GM21576 (cell line): Measurements from ENCODE around the gene SEMA4A.
"Not testable (repeated sequence)": the region's sequence is repeated elsewhere in the genome, so short reads cannot be mapped to it uniquely, and the experiment has no call there.

Experiments used
- ATAC-seq: cut with Tn5 transposase; IDR thresholded peaks from one replicate; pipeline ENCODE4 v1.9.1; 2021; ENCODE audit warnings: mild to moderate bottlenecking, moderate library complexity; ENCODE audit not compliant: unreplicated experiment

Gene SEMA4A

DNA sequence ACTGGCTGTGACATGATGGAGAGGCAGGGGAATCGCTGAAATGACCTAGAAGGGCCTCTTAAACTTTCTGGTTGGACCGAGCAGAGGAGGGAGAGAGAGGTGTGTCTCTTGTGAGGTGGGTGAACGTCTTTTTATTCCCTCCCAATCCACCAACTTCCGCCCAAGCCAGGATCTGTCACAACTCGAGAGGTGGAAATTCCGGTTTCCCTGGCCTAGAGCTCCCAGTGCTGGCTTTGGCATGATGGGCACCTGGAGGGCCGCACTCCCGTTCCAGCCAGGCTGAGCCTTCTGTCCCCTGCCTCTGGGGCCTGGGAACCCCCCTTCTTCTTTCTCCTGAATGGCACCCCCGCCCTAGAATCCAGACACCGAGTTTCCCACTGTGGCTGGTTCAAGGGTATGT, at the start of gene SEMA4A:
SEMA4A (plus strand) TSS at position 224 of the 400 bp plus-strand sequence. CDS start 994 bp downstream, outside the sequence.
- ATAC-seq, result no peak

- ATAC-seq, result no peak
Observed at GRCh38 chr1:156104065-156104810, 49.1 kb upstream of the SEMA4A start.

- ATAC-seq, result no peak
Observed at GRCh38 chr1:156104861-156105832, 48.2 kb upstream of the SEMA4A start.

GRCh38 chr1:156106624-156107488, 46.5 kb upstream of the SEMA4A start:
- ATAC-seq, result no peak

- ATAC-seq, result no peak
Observed at GRCh38 chr1:156108057-156108456, 45.3 kb upstream of the SEMA4A start.

DNA sequence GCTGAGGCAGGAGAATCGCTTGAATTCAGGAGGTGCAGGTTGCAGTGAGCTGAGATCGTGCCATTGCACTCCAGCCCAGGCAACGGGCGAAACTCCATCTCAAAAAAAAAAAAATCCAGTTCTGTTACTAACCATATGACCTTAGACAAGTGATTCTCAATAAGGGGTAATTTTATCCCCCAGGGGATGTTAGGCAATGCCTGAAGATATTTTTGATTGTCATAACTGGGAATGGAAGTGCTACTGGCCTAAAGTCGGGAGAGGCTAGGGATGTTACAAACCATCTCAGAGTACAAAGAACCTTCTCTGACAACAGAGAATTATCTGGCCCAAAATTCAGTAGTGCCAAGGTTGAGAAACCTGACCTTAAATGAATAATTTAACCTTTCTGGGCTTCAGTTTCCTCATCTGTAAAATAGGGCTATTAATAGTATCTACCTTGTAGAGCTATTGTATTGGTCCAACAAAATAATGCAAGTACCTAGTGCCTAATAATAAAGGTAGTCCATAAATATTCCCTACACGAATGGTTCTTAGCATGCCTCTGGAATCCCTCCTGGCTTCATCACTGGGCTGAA, 44.6 kb upstream of the SEMA4A start:
- ATAC-seq, result no peak

DNA sequence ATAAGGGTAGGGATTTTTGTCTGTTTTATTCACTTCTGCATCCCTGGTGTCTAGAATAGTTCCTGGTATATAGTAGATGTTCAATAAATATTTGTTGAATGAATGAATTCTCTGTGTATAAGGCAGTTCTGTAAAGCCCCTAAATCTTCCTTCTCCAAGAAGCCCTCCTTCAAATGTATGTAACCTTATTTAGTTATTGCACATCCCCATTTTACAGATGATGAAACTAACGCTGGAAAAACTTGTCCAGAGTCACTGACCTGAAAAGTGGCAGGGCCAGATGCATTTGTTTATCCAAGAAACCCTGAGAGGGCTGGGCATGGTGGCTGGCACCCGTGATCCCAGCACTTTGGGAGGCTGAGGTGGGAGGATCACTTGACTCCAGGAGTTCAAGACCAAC, 43.1 kb upstream of the SEMA4A start:
- no peak for ATAC-seq

DNA sequence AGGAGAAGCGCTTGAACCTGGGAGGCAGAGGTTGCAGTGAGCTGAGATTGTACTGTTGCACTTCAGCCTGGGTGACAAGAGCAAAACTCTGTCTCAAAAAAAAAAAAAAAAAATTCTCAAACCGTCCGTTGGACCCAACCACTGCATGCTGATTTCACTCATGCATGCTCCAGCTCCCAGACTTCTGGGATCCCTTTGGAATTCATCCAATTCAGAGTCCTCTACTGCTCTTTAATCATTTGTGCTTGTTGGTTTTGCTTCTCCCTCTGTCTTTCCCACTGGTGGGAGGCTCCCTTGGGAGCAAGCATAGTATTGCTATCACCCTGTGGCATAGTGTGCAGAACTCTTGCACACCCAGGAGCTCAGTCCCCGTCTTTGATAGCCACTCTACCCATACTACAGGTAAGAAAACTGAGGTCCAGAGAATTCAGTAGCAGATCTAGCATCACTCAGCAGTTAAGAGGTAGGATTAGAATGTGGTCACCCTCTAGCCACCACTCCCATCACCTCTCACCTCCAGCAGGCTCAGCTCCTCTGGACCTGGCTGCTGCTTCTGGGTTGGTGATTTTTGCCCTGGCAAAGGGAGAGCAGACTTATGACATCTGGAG, 41.9 kb upstream of the SEMA4A start:
- no peak for ATAC-seq

DNA sequence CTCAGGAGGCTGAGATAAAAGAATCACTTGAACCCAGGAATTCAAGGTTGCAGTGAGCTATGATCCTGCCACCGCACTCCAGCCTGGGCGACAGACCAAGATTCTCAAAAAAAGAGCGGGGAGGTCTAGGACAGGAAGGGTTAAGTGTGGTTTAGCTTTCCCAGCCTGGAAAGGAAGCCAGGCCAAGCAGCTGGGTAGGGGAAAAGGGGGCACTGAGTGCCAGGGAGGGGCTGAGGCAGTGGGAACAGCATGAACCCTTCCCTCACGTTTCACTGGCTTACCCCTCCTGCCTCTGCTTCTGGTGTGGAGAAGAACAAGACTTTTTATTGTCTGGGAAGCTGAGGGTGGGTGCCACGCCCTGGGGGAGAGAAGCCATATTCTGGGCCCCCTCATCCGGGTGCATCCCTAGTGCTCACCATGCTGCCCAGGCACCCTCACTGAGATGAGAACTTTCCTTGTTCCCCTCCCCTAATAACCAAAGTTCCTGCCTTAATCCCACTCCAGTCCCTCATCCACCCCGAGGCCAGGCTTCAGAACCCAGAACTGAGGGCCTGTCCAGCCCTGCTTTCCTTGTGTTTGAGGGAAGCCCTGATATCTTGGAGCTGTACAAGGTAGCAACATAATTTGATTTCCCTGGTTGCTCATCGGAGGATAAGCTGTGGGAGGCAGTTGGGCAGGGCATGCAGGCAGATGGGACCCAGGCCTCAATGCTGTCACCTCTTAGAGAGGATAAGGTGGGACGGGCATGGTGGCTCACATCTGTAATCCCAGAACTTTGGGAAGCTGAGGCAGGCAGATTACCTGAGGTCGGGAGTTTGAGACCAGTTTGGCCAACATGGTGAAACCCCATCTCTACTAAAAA, 40.9 kb upstream of the SEMA4A start:
- no peak for ATAC-seq

DNA sequence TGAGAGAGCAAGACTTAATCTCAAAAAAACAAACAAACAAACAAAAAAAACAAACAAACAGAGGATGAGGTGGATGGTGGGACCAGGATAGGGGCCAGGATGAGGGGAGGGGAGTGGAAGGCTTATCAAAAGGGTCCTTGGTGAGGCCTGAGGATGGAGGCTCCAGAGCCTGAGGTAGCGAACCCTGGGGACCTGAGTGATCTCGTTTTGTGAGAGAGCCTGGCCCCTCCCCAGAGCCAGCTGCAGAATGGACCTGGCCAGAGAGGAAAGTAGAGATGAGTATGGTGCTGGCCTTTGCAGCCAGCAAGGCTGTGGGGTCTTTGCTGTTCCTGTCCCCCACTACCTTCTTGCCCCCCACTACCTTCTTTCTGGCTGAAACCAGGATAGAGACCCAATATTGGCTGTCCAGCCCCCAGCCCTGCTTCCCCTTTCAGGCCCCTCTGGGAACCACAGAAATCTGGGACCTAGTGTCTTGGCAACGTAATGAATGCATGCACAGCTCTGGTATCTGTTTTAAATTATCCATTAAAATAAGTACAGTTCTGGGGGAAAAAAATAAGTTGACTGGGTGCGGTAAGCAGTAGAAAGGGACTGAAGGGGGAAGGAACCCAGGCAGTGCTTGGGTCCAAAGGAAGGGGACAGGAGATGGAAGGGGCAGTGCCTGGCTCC, 40.0 kb upstream of the SEMA4A start:
- no peak for ATAC-seq

DNA sequence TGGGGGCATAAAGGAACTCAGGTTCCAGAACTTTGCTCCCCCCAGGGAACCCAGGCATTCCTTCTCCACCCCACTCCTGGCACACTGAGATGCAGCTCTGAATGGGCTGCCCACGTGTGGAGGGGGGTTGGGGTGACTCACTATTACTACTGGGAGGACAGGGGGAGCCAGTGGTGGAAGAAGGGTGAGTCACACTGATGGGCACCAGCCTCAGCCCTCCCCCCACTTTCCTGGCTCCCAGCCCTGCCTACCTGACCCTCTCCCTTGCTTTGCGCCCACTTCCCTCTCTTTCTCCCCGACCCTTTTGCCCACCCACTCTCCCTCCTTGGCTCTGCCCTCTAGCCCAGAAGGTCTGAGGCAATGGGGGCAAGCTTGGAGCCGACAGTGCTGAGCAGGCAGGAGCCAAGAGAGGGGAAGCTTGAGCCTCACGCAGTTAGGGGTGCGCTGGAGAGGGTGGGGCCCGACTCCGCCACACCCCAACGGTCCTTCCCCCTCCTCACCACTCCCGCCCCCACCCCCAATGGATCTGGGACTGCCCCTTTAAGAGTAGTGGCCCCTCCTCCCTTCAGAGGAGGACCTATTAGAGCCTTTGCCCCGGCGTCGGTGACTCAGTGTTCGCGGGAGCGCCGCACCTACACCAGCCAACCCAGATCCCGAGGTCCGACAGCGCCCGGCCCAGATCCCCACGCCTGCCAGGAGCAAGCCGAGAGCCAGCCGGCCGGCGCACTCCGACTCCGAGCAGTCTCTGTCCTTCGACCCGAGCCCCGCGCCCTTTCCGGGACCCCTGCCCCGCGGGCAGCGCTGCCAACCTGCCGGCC, 39.1 kb upstream of the SEMA4A start, which contains the start of gene LMNA:
LMNA (plus strand) TSS at position 611 of the 818 bp plus-strand sequence. CDS start 208 bp downstream, outside the sequence.
- ATAC-seq, result peak; percentile 62

GRCh38 chr1:156114919-156115513, 38.4 kb upstream of the SEMA4A start:
- ATAC-seq, result no peak

DNA sequence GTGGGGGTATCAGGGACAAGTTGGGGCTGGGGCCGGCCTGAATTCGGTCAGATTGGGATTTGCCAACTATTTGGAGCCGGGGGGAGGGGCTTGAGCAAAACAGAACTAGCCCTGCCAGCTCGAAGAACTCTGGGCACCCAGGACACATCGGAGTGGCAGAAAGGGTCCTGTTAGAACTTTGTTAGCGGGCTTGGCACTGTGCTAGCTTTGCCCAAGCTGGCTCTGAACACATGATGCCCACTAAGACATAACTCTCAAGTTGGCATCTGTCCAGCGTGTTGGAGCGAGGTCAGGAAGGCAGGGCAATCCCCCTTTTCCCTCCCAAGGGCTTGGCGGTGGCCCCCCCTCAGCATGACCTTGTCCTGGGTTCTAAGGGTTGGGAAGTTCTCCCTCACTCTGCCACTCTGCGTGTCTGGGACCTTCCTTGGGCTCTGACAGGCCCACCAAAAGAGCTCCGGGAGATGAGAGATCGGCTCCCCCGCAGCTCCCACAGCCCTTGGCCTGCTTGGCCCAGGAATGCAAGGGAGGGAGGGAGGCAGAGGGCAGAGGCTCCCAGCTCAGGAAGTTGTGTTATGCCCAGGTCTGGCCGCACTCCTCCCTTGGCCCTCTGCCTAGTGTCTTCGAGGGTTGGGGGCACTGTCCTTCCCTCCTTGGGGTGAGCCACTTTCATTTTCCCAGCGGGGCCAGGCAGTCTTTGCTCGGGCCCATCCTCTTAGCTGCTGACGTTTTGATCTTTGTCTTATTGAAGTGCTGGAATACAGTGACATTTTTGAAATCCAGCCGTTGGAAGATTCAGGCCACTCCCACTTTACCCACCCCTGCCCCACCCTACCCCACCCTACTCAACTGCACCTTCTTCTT, 37.6 kb upstream of the SEMA4A start:
- ATAC-seq, result no peak

DNA sequence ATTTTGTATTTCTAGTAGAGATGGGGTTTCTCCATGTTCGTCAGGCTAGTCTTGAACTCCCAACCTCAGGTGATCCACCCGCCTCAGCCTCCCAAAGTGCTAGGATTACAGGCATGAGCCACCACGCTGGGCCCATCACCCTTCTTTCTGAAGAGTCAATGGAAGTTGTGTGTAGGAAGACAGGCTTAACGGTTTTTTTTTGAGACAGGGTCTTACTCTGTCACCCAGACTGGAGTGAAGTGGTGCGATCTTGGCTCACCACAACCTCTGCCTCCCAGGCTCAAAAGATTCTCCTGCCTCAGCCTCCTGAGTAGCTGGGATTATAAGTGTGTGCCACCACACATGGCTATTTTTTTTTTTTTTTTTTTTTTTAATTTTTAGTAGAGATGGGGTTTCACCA, 36.7 kb upstream of the SEMA4A start:
- not testable (repeated sequence) for ATAC-seq

GRCh38 chr1:156117414-156118176, 35.8 kb upstream of the SEMA4A start:
- no peak for ATAC-seq
